HG02938 (cell line): Measurements from ENCODE around the gene ZBTB7C.

Experiments used
- ATAC-seq: cut with Tn5 transposase; IDR thresholded peaks from one replicate; pipeline ENCODE4 v1.9.1; 2021; ENCODE audit warnings: mild to moderate bottlenecking, moderate library complexity; ENCODE audit not compliant: unreplicated experiment

ZBTB7C gene

GRCh38 chr18:48104705-48105104 lies 304.5 kb downstream of the ZBTB7C start:
- no peak for ATAC-seq

- no peak for ATAC-seq
These were observed 308.5 kb downstream of the ZBTB7C start for GRCh38 chr18:48100651-48101165.

- no peak for ATAC-seq
These were observed 309.0 kb downstream of the ZBTB7C start for GRCh38 chr18:48100165-48100575.

- ATAC-seq: no peak
These were observed 309.6 kb downstream of the ZBTB7C start for GRCh38 chr18:48099481-48100164.

- no peak for ATAC-seq
These were observed 310.6 kb downstream of the ZBTB7C start for GRCh38 chr18:48098538-48098937.

- ATAC-seq: no peak
These were observed 311.2 kb downstream of the ZBTB7C start for GRCh38 chr18:48098007-48098406.

- no peak for ATAC-seq
These were observed 313.5 kb downstream of the ZBTB7C start for GRCh38 chr18:48095726-48096125.

GRCh38 chr18:48093104-48093503 lies 316.1 kb downstream of the ZBTB7C start:
- ATAC-seq: no peak

- no peak for ATAC-seq
These were observed 317.2 kb downstream of the ZBTB7C start for GRCh38 chr18:48091869-48092497.

GRCh38 chr18:48090702-48091101 lies 318.5 kb downstream of the ZBTB7C start:
- ATAC-seq: no peak

GRCh38 chr18:48090021-48090420 lies 319.2 kb downstream of the ZBTB7C start:
- ATAC-seq: no peak

GRCh38 chr18:48085781-48086487 lies 323.2 kb downstream of the ZBTB7C start:
- no peak for ATAC-seq

GRCh38 chr18:48084858-48085257 lies 324.3 kb downstream of the ZBTB7C start:
- no peak for ATAC-seq

GRCh38 chr18:48084041-48084757 lies 325.0 kb downstream of the ZBTB7C start:
- no peak for ATAC-seq

GRCh38 chr18:48080546-48080945 lies 328.6 kb downstream of the ZBTB7C start:
- ATAC-seq: no peak

- no peak for ATAC-seq
These were observed 329.3 kb downstream of the ZBTB7C start for GRCh38 chr18:48079885-48080284.

- no peak for ATAC-seq
These were observed 330.7 kb downstream of the ZBTB7C start for GRCh38 chr18:48078448-48078847.

- ATAC-seq: no peak
These were observed 331.9 kb downstream of the ZBTB7C start for GRCh38 chr18:48077291-48077690.

- ATAC-seq: no peak
These were observed 332.7 kb downstream of the ZBTB7C start for GRCh38 chr18:48076461-48076860.

GRCh38 chr18:48075707-48076093 lies 333.5 kb downstream of the ZBTB7C start:
- ATAC-seq: no peak
